ENCODE data around the gene NMBR. TPM values are rescaled to one million over a fixed set of nuclear protein-coding genes. Genes with fewer than 3 reads are reported as not detected.

The NMBR gene
- total RNA-seq = not detected in 2 replicates

GRCh38 chr6:142146828-142147662, at the start of gene NMBR, which contains the start of gene VTA1:
Gene NMBR, minus strand, starts transcription at chr6:142147122. Its CDS starts 58,464 bp downstream, at chr6:142088658.
Gene VTA1, plus strand, starts transcription at chr6:142147263. Its CDS starts 25 bp downstream, at chr6:142147288.

DNA sequence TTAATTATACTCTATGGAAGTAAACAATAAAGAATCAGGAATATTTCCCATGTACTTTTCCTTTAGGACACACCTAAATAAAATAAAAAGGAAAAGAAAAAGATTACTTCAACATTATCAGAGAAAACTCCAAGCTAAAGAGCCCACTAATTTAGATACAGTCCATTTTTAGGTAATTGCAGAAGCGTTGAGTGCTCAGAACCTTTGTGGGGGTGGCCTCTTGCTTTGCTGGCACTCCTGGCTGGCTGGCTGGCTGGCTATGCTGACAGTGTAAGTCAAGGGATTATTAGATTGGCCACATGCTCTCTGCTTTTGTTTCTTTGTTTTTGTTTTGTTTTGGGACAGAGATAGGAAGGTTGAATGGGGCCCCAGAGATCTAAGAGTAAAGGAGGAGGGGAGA, 14.3 kb downstream of the NMBR start, which contains the start of gene GJE1:
Gene GJE1 (plus strand): TSS at position 301 of the 400 bp plus-strand sequence. CDS start 234 bp downstream, outside the sequence.

Other genes with a start within 250 kb of the NMBR start
- not detected in 2 replicates for gene GJE1, start 14.2 kb downstream of the NMBR start, total RNA-seq
- 77.0 and 91.7 TPM in 2 replicates for gene VTA1, start 141 bp upstream of the NMBR start, total RNA-seq
- 71.5 and 95.1 TPM in 2 replicates for gene ADGRG6, start 154.9 kb upstream of the NMBR start, total RNA-seq